Stimulated activated CD8-positive, alpha-beta memory T cell treated with anti-CD3 and anti-CD28 coated beads, Interleukin-7, amount 100 ng/mL, for 1 hour (primary cell): ENCODE results near the gene RPL10.

ENCODE experiments used
- DNase-seq, 2 donors: peaks; one replicate each; pipeline ENCODE4 v3.0.0-alpha.2; 2020; ENCODE audit warnings: low read depth in 2 of 2

The RPL10 gene

GRCh38 chrX:154401045-154401799 is 3.0 kb downstream of the RPL10 start:
- DNase-seq = no peak

- DNase-seq = no peak
Observed at GRCh38 chrX:154401918-154402621, 3.9 kb downstream of the RPL10 start.

- DNase-seq = no peak
Observed at GRCh38 chrX:154402622-154403127, 4.5 kb downstream of the RPL10 start.

- no peak for DNase-seq
Observed at GRCh38 chrX:154403192-154403591, 5.0 kb downstream of the RPL10 start.

- DNase-seq = no peak
Observed at GRCh38 chrX:154403858-154404257, 5.7 kb downstream of the RPL10 start.

- DNase-seq = no peak
Observed at GRCh38 chrX:154404625-154405192, 6.5 kb downstream of the RPL10 start.

- no peak for DNase-seq
Observed at GRCh38 chrX:154408659-154409221, 10.6 kb downstream of the RPL10 start.

- DNase-seq = no peak
Observed at GRCh38 chrX:154409222-154409871, 11.2 kb downstream of the RPL10 start, which contains the start of gene DNASE1L1. TSS of gene DNASE1L1 (minus strand) at chrX:154409254. CDS start at chrX:154405568, 3,686 bp downstream.

GRCh38 chrX:154411981-154412340 is 13.8 kb downstream of the RPL10 start:
- DNase-seq = peak in 1 of 2 donors; percentile 18

GRCh38 chrX:154412468-154412867 is 14.3 kb downstream of the RPL10 start:
- no peak for DNase-seq

GRCh38 chrX:154413142-154413541 is 15.0 kb downstream of the RPL10 start:
- no peak for DNase-seq

GRCh38 chrX:154417157-154417556 is 19.0 kb downstream of the RPL10 start:
- no peak for DNase-seq

- no peak for DNase-seq
Observed at GRCh38 chrX:154419189-154419588, 21.0 kb downstream of the RPL10 start.

GRCh38 chrX:154419688-154420401 is 21.7 kb downstream of the RPL10 start:
- no peak for DNase-seq

GRCh38 chrX:154420402-154420756 is 22.2 kb downstream of the RPL10 start:
- no peak for DNase-seq

- no peak for DNase-seq
Observed at GRCh38 chrX:154426916-154427770, 29.0 kb downstream of the RPL10 start.

- peak; percentile 66 to 71 for DNase-seq
Observed at GRCh38 chrX:154428176-154429171, 30.3 kb downstream of the RPL10 start, which contains the start of gene ATP6AP1. TSS of gene ATP6AP1 (plus strand) at chrX:154428677. CDS start at chrX:154428693, 16 bp downstream.

GRCh38 chrX:154429711-154430110 is 31.5 kb downstream of the RPL10 start:
- no peak for DNase-seq

GRCh38 chrX:154430479-154430878 is 32.3 kb downstream of the RPL10 start:
- no peak for DNase-seq
